Vagina (tissue), 2 donors: ENCODE data around the gene ZAP70.

Source experiments
- POLR2A ChIP-seq, 2 donors: fragments of 450-650 bp; IDR thresholded peaks; one replicate each; pipeline ENCODE4 v1.6.1; 2017; ENCODE audit warnings: antibody characterized with exemption in 2 of 2, mild to moderate bottlenecking in 2 of 2, moderate library complexity in 2 of 2
- POLR2AphosphoS5 ChIP-seq, 2 donors: sonication (generic); formaldehyde crosslinking; IDR thresholded peaks; one replicate each; pipeline ENCODE4 v1.9.0; 2017; ENCODE audit warnings: antibody characterized with exemption in 2 of 2, mild to moderate bottlenecking in 2 of 2, low read depth in 1 of 2; ENCODE audit not compliant: insufficient read depth in 1 of 2
- TF ChIP-seq, protein P1 (sequence below), 3 experiments: fragments of 450-650 bp in 2 of 3; fragments of 200-600 bp in 1 of 3; sonication (generic) in 1 of 3; IDR thresholded peaks; one replicate each; pipeline ENCODE4 v1.5.1; 2017 to 2019; ENCODE audit warnings: antibody characterized with exemption in 3 of 3, mild to moderate bottlenecking in 2 of 3, moderate library complexity in 2 of 3

DNA sequence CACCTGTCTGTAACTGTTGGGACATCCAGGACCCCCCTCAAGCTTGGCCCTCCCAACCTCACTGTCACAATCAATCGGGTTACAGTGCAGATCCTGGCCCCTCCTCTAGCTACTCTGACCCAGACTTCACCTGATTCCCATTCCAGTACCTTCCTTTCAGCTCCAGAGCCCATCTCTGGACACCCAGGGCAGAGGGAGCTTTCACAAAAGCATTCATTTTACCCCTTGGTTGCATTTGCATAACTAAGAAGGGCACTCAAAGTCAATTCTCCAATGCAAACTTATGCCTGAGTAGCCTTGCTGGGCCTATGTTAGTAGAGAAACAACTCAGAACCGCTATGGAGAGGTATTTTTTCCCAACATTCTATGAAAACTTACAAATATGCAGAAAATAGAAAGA lies 7.4 kb downstream of the ZAP70 start:
- TF ChIP-seq, protein P1, sequence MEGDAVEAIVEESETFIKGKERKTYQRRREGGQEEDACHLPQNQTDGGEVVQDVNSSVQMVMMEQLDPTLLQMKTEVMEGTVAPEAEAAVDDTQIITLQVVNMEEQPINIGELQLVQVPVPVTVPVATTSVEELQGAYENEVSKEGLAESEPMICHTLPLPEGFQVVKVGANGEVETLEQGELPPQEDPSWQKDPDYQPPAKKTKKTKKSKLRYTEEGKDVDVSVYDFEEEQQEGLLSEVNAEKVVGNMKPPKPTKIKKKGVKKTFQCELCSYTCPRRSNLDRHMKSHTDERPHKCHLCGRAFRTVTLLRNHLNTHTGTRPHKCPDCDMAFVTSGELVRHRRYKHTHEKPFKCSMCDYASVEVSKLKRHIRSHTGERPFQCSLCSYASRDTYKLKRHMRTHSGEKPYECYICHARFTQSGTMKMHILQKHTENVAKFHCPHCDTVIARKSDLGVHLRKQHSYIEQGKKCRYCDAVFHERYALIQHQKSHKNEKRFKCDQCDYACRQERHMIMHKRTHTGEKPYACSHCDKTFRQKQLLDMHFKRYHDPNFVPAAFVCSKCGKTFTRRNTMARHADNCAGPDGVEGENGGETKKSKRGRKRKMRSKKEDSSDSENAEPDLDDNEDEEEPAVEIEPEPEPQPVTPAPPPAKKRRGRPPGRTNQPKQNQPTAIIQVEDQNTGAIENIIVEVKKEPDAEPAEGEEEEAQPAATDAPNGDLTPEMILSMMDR (IDR thresholded peaks at IDR 0.05) = no peak
- no peak for TF ChIP-seq POLR2AphosphoS5 (IDR thresholded peaks at IDR 0.05; ENCODE audit: insufficient read depth in 1 of 2, low read depth in 1 of 2)
- TF ChIP-seq POLR2A (IDR thresholded peaks at IDR 0.05) = no peak
